WTC11 (cell line): ENCODE measurements around the gene NXT1.

Experiments
- FOXJ3 ChIP-seq: sonication (generic); formaldehyde crosslinking; IDR thresholded peaks from 2 replicates; pipeline ENCODE4 v1.9.0; 2021; ENCODE audit warnings: missing genetic modification reagents, mild to moderate bottlenecking, borderline replicate concordance
- JUN ChIP-seq: sonication (generic); formaldehyde crosslinking; IDR thresholded peaks from 2 replicates; pipeline ENCODE4 v1.8.0; 2023; ENCODE audit warnings: mild to moderate bottlenecking, missing genetic modification reagents
- TEAD4 ChIP-seq: sonication (generic); formaldehyde crosslinking; IDR thresholded peaks from 2 replicates; pipeline ENCODE4 v1.8.0; 2022; ENCODE audit warnings: mild to moderate bottlenecking, missing genetic modification reagents
- ZNF317 ChIP-seq: sonication (generic); formaldehyde crosslinking; IDR thresholded peaks from 2 replicates; pipeline ENCODE4 v1.8.1; 2023; ENCODE audit warnings: low read depth, mild to moderate bottlenecking, moderate library complexity, missing genetic modification reagents, borderline replicate concordance
- TF ChIP-seq, protein P1 (sequence below): sonication (generic); formaldehyde crosslinking; IDR thresholded peaks from 2 replicates; pipeline ENCODE4 v1.8.1; 2022; ENCODE audit warnings: low read depth, missing genetic modification reagents, borderline replicate concordance
- TF ChIP-seq, protein P2 (sequence below): sonication (generic); formaldehyde crosslinking; IDR thresholded peaks from 2 replicates; pipeline ENCODE4 v1.8.0; 2022; ENCODE audit warnings: mild to moderate bottlenecking, missing genetic modification reagents

DNA sequence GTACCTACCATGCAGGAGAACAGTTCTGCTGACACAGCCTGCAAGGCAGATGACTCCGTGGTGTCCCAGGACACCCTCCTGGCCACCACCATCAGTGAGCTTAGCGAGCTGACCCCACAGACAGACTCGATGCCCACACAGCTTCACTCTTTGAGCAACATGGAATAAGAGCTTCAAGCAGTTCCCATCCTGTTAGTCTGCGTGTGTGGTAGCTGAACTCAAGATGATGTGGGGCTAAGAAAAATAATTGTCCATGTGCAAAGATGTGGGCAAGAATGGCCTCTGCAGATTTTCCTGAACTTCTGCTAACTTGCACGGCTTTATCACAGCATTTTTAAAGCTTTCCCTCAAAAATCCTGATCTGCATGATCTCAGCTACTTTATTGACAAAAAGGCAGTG, 19.7 kb downstream of the NXT1 start:
- TF ChIP-seq, protein P1, sequence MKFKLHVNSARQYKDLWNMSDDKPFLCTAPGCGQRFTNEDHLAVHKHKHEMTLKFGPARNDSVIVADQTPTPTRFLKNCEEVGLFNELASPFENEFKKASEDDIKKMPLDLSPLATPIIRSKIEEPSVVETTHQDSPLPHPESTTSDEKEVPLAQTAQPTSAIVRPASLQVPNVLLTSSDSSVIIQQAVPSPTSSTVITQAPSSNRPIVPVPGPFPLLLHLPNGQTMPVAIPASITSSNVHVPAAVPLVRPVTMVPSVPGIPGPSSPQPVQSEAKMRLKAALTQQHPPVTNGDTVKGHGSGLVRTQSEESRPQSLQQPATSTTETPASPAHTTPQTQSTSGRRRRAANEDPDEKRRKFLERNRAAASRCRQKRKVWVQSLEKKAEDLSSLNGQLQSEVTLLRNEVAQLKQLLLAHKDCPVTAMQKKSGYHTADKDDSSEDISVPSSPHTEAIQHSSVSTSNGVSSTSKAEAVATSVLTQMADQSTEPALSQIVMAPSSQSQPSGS (CRISPR knock-in tag), result no peak
- TF ChIP-seq TEAD4 (CRISPR knock-in tag) (no peak), JUN (CRISPR knock-in tag) (no peak), FOXJ3 (CRISPR knock-in tag) (no peak), ZNF317 (CRISPR knock-in tag) (no peak)
- TF ChIP-seq, protein P2, sequence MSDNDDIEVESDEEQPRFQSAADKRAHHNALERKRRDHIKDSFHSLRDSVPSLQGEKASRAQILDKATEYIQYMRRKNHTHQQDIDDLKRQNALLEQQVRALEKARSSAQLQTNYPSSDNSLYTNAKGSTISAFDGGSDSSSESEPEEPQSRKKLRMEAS (CRISPR knock-in tag), result no peak
